Stimulated activated CD8-positive, alpha-beta memory T cell treated with anti-CD3 and anti-CD28 coated beads, Interleukin-2, amount 100 ng/mL, for 1 hour (primary cell): ENCODE data around the gene SINHCAF.
"Not testable (repeated sequence)": the region's sequence is repeated elsewhere in the genome, so short reads cannot be mapped to it uniquely, and the experiment has no call there.

Source experiments
- DNase-seq, 2 donors: peaks; one replicate each; pipeline ENCODE4 v3.0.0-alpha.2; 2020; ENCODE audit warnings: low read depth in 2 of 2

The SINHCAF gene

GRCh38 chr12:31263661-31264060 lies 62.3 kb downstream of the SINHCAF start:
- DNase-seq = no peak

DNA sequence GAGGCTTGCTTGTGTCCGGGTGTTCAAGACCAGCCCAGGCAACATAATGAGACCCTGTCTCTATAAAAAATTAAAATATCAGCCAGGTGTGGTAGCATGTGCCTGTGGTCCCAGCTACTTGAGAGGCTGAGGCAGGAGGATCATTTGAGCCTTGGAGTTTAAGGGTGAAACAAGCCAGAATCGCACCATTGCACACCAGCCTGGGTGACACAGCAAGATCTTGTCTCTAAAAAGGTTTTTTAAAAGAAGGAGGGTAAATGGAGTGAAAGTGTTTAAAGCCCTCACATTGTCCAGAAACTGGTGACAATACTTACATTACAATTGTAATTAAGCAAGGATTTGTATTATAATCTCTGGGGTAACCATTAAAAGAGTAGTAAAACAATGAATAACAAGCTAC lies 64.2 kb downstream of the SINHCAF start:
- DNase-seq = no peak

DNA sequence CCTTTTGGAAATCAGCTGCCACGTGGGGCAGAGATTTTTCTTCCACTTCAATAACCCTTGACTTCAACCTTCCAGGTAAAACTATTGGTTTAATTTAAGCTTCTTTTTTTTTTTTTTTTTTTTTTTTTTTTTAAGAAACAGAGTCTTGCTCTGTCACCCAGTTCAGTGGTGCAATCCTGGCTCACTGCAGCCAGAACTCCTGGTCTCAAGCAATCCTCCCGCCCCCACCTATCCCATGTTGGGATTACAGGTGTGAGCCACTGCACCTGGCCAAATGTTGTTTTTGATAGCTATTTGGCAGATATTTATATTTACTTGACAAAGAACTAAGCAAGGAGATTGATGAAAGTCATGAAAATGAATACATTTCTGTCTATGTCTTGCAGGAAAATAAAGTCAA lies 65.1 kb downstream of the SINHCAF start:
- no peak for DNase-seq

GRCh38 chr12:31259136-31259886 lies 66.6 kb downstream of the SINHCAF start:
- DNase-seq = no peak

GRCh38 chr12:31257784-31258183 lies 68.2 kb downstream of the SINHCAF start:
- no peak for DNase-seq

GRCh38 chr12:31251707-31252611 lies 74.0 kb downstream of the SINHCAF start:
- DNase-seq = not testable (repeated sequence)

DNA sequence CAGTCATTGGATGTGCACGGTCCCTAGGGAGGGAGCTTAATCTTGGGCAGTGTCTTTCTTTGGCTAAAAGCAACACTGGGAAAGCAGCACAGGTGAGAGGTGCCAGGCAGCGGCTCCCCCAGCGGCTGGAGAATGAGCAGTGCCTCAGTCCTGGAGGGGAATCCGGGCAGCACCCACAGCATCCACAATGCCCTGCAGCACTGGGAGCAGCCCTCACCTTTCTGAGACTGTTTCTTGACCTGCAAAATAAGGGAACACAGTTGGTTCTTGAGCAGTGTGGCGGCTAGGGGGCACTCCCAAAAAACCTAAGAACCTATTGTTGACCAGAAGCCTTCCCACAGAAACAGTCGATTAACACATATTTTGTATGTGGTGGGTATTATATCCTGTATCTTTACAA lies 75.8 kb downstream of the SINHCAF start:
- no peak for DNase-seq

- DNase-seq = no peak
Observed at GRCh38 chr12:31249356-31249755, 76.6 kb downstream of the SINHCAF start.

GRCh38 chr12:31248815-31249214 lies 77.1 kb downstream of the SINHCAF start:
- DNase-seq = no peak

- DNase-seq = no peak
Observed at GRCh38 chr12:31248337-31248736, 77.6 kb downstream of the SINHCAF start.

- no peak for DNase-seq
Observed at GRCh38 chr12:31246470-31246850, 79.5 kb downstream of the SINHCAF start.

DNA sequence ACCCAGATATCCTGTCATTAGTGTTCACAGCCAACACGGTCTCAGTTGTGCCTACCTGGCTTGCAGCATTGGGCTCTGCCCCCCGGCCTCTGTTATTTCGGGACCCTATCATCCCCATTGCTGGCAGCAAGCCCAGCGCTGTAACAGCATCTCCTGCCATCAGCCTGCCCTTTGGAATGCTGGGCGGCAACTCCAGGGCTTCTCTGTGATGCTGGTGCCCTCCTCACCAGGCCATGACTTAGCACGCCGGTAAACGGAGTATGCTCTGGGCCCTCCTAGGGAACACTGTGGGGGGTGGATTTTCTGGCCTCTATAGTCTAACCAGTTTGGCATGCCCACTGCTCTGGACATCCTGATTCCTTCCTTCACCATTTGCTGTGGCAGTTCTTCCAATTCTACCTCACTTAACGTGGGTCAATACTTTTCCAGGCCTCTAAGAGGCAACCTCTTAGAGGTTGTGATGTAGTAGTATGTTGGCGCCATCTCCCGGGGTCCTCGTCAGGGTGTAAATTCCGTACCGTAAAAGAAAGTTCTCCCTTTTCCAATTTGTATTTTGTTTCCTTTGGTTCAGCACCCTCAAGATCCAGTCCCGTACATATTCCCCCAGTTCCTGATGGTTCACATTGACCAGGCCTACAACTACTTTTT lies 80.0 kb downstream of the SINHCAF start:
- DNase-seq = no peak

GRCh38 chr12:31242418-31242817 lies 83.5 kb downstream of the SINHCAF start:
- not testable (repeated sequence) for DNase-seq

- peak; percentile 10 to 28 for DNase-seq
Observed at GRCh38 chr12:31238764-31239387, 87.1 kb downstream of the SINHCAF start.

DNA sequence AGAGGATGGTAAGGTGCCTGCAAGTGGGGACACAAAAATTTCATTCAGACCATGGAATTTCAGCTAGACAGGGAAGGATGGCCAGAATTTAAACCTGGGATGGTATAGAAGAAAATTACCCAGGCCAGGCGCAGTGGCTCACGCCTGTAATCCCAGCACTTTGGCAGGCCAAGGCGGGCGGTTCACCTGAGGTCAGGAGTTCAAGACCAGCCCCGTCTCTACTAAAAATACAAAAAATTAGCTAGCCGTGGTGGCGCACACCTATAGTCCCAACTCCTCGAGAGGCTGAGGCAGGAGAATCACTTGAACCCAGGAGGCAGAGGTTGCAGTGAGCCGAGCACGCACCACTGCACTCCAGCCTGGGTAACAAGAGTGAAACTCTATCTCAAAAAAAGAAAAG lies 87.6 kb downstream of the SINHCAF start:
- not testable (repeated sequence) for DNase-seq

- no peak for DNase-seq
Observed at GRCh38 chr12:31236998-31237637, 88.8 kb downstream of the SINHCAF start.

- no peak for DNase-seq
Observed at GRCh38 chr12:31235868-31236395, 90.0 kb downstream of the SINHCAF start.

DNA sequence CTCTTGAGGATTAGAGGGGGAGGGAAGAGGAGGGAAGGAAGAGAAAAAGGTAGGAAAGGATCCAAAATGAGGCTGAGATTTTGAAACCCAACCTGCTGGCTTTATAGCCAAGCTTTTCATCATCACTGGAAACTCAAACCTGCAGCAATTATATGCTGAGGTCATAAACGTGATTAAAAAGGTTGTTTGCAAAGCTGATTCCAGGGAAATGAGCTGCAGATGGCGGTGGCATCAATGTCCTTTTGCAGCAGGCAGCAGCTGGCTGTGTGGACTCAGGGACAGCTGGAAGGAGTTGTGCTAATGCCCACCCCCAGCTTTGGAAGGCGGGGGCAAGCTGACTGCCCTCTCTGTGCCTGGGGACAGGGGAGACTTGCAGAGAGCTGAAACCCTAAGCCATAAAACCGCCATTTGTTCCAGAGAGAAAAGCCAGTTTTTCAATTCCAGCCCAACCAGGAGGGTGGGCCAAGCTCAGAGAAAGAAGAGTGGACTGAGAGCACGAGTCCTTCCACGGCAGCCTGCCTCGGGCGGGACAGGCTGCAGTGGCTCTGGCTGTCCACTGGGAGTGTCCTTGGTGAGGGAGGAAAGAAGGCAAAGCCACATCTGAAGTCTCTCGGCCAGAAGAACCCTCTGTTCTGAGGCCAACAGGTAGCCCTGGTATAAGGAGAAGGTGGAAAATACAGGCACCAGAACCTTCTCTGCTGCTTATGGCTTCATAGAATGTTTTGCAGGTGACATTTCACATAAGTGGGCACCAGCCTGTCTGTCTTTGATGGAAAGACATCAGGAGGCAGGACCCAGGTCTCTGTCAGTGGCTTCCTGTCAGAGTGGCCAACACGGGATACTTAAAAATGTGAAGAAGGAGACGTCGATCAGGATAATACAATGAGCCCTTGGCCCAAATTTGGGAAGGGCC lies 90.7 kb downstream of the SINHCAF start:
- no peak for DNase-seq

GRCh38 chr12:31234053-31234840 lies 91.7 kb downstream of the SINHCAF start:
- DNase-seq = no peak
